ENCODE measurements around the gene PSMB5.
"Not testable (repeated sequence)": the region's sequence is repeated elsewhere in the genome, so short reads cannot be mapped to it uniquely, and the experiment has no call there.

PSMB5 gene

DNA sequence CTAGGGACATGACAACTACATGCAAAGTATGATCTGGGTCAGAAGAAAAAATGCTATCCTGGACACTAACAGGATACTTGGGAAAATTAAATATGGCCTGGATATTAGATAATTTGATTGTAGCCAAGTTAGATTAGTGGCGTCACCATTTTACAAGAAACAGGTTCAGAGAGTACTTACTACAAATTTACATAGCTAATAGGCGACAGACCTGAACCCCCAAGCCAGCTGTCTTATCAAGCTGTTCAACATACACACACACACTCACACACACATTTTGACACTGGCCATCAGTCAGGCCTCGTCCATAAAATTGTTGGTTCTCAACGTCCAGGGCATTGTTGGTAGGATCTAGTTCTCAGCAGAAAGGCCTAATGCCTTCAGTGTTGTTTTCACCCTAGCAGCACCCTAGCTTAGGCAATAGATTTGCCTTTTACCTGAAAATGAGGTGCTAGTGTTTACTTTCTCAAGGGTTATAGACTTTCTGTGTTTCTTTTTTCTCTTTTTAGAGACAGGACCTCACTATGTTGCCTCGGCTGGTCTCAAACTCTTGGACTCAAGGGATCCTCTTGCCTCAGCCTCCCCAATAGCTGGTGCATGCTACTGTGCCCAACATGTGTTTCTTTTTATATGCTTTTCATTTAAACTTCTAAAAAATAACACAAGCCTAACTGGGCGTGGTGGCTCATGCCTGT, 21.5 kb downstream of the PSMB5 start:
- no peak for DNase-seq

- peak; percentile 65 for DNase-seq
Observed at GRCh38 chr14:23009939-23010726, 24.6 kb downstream of the PSMB5 start, which contains the start of gene C14orf93. Gene C14orf93 (minus strand): TSS chr14:23010143. CDS start chr14:22999023, 11,120 bp downstream.

GRCh38 chr14:23009483-23009938, 25.2 kb downstream of the PSMB5 start:
- DNase-seq: peak; percentile 31

DNA sequence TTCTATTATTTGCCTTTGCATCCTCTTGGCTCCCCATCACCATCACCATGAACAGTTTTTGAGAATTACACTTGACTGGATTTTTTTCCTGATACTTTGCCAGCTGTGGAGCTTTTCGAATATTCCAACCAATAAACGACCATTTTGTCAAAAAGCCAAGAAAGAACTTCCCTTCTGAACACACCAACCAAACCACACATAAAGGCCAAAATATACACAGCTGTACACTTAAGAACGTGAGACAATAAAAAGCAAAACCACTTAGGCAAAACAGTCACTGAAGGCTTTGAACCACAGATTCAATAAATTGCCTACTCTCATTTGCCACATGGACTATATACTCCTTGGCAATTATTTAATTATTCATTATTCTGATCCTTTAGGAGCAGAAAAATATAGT, 25.9 kb downstream of the PSMB5 start:
- peak; percentile 77 for DNase-seq

DNA sequence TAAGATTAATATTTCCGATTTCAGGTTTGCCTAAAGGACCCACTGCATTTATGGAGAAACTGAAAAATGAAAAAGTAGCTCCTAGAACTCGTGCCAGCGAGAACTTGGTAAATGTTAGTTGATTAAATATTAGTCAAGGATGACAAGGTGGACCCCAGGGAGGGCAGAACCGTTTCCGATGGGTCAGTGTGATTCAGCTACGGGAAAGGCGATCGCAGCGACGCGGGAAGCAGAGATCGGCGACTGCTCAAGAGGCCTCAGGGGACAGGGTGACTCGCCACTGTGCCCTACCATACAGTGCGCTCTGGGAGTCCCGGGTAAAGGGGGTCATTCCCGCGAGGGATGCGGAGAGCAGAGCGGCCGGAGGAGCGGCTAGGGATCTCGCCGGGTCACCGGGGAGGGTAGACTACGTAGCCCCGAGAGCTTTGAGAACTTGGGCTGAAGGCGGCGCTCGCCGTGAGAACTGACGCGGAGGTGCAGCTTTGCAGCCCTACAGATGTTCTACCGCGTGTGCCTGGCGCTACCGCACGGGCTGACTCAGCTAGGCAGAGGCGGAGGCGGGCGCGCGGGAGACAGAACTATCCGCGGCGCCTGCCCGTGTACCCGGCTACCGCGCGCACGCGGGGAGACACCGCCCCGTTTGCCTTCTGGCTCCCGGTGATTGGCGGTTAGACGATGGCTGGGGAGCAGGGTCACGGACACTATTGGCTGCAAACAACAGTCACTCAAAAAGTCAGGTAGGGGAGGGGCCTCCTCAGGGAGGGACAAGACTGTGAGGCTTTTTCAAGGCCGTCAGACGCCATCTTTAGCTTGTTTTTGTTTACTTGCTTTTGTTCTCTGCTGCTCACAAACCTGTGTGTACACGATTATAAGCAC, 27.9 kb downstream of the PSMB5 start:
- peak; percentile 98 for DNase-seq

- DNase-seq: no peak
Observed at GRCh38 chr14:23006188-23006534, 28.5 kb downstream of the PSMB5 start.

GRCh38 chr14:23005451-23006187, 29.1 kb downstream of the PSMB5 start:
- no peak for DNase-seq

DNA sequence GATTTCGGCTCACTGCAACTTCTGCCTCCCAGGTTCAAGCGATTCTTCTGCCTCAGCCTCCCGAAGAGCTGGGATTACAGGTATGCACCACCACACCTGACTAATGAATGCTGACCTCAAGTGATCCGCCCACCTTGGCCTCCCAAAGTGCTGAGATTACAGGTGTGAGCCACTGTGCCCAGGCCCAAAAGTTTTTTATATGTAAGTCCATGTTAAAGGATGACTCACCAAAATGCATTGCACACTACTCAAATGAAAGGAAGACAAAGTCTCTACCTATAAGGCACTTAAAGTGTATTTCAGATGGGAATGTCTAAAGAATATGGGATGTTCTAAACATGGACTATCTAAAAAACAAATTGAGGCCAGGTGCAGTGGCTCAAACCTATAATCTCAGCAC, 30.4 kb downstream of the PSMB5 start:
- DNase-seq: not testable (repeated sequence)

- DNase-seq: no peak
Observed at GRCh38 chr14:23002592-23002991, 32.1 kb downstream of the PSMB5 start.

DNA sequence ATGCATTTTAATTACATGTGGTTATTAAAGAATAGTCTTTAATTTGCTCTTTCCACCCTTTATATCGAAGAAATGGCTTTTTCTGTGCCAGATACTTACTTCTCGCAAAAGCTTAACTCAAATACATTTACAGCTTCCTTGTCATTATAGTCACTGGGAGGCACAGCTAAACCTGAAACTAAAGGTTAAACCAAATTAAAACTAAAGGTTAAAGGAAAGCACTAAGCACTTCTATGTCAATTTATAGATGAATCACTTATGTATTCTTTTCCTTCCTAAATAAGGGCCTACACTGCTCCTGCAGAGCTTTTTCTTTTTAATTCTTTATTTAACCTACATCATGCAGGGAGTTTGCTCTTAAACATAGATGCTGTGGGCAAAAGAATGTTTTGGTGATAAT, 33.8 kb downstream of the PSMB5 start:
- DNase-seq: no peak

DNA sequence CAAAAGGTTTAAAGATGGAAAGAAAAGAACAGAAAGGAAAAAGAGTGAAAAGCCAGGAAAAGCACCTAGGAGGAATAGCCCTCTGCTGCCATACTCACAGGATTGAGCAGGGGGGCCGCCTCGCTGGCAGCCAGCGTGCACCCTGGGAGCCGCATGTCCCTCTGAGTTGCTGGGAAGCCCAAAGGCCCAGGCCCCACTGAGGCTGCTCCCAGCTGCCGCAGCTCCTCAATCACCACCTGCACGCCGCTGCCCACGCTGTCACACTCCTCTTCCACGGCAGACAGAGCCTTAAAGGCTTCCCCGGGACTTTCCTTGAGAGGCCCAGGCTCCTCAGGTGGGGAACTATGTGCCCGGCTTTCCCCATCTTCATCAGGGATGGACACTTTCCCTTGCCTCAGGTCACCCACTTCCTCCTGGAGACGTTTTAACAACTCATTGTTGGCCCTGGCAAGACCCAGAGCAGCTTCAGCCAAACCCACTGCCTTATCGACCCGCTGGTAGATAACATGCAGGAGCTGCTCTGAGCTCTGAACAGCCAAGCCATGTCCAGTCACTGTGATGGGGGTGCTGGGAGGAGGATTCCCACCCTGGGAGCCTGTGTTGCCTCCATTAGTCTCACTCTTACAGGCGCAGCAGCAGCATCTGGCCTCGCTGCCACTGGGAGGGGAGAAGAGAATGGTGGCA, 36.2 kb downstream of the PSMB5 start:
- no peak for DNase-seq

GRCh38 chr14:22997676-22998323, 36.9 kb downstream of the PSMB5 start:
- no peak for DNase-seq

GRCh38 chr14:22996768-22997654, 37.7 kb downstream of the PSMB5 start:
- no peak for DNase-seq

GRCh38 chr14:22995889-22996625, 38.6 kb downstream of the PSMB5 start:
- no peak for DNase-seq

GRCh38 chr14:22994762-22995275, 39.9 kb downstream of the PSMB5 start:
- no peak for DNase-seq

GRCh38 chr14:22993517-22993916, 41.2 kb downstream of the PSMB5 start:
- DNase-seq: no peak

DNA sequence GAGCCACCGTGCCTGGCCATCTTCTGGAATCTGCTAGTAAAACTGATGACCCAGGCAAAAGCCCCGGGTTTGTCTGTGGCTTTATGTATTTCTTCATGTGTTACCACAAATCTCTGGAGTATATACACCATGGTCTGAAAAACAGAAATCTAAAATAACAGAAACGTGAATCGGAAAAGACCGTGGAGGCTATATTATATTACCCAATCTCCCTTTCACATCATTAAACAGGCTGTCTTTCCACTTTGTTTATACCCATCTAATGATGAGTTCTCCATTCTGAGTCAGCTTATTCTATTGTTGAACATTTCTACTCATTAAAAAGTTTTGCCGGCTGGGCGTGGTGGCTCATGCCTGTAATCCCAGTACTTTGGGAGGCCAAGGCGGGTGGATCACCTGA, 42.8 kb downstream of the PSMB5 start:
- DNase-seq: no peak

DNA sequence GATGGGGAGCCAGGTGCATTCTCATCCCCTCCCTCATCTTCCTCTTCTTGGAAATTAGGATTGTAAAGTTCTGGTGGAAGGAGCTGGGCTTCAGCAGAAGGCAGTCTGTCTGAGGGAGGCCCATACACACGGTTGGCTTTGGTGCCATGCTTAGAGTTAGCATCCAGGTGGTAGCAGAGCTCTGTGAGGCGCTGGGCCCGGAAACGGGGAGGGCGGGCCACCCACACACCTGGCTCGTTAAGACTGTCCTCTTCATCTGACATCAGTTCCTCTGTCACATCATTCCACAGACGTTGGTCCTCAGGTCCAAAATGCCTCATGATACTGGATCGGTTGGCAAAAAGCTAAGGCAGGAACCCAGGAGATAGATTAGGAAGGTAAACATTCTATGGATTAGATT, 47.4 kb downstream of the PSMB5 start:
- DNase-seq: no peak

GRCh38 chr14:22986508-22987054, 48.1 kb downstream of the PSMB5 start:
- peak; percentile 80 for DNase-seq
